Prostate gland (tissue), 2 donors: ENCODE measurements around the gene ATF6B.

ENCODE experiments used
- CTCF ChIP-seq, 4 experiments: fragments of 200-600 bp in 2 of 4; fragments of 450-650 bp in 2 of 4; sonication (generic) in 2 of 4; IDR thresholded peaks; 1 replicate in 3 of 4; 2 replicates in 1 of 4; pipeline ENCODE4 v1.5.1; 2016 to 2019; ENCODE audit warnings: antibody characterized with exemption in 4 of 4, mild to moderate bottlenecking in 2 of 4, moderate library complexity in 2 of 4
- POLR2A ChIP-seq: fragments of 450-650 bp; IDR thresholded peaks from one replicate; pipeline ENCODE4 v1.6.1; 2016; ENCODE audit warnings: antibody characterized with exemption, mild to moderate bottlenecking
- POLR2AphosphoS5 ChIP-seq: sonication (generic); formaldehyde crosslinking; IDR thresholded peaks from one replicate; pipeline ENCODE4 v1.6.1; 2017; ENCODE audit warnings: antibody characterized with exemption

- TF ChIP-seq CTCF (IDR thresholded peaks at IDR 0.05) (no peak), POLR2A (no peak), POLR2AphosphoS5 (no peak)
These were observed 21.2 kb upstream of the ATF6B start for GRCh38 chr6:32149092-32149755.
